ENCODE measurements around the gene SMC3. TPM values are rescaled to one million over a fixed set of nuclear protein-coding genes. Genes with fewer than 3 reads are reported as not detected.

Gene SMC3
- total RNA-seq, 2 experiments from 2014 or later, result 75.6 to 82.2 TPM

DNA sequence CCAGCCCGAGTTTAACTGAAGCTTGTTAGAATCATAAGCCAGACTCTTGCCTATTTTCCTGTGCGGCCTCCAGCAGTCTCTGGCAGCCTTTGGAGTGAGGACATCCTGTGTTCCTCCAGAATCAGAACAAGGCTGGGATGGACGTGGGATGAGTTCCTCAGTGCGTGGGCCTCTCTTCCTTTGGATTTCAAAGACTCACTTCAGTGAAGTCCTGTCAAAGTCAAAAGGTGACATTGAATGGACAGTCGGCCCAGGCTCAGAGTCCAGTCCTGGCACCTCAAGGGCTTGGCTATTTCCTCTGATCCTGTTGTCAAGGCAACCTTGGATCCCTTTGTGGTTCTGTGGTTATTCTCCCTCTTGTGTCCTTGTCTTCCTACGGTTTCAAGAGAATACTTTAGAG is 21.4 kb upstream of the SMC3 start:
- ChIA-PET POLR2A (interaction anchor here (1.0 to 1.4 kb wide), 4 partner anchors 47 to 241 kb away, joined by 4 to 5 read pairs (median 4); no protein-coding TSS in a partner anchor), CTCF (interaction anchor here (0.9 to 7.3 kb wide), 31 partner anchors 9 to 301 kb away, joined by 3 to 94 read pairs (median 6); partner anchors contain the start of gene SMNDC1)
- H3K27me3 Mint-ChIP-seq (ENCODE audit: low read depth), result peaks cover 14% of the 10 kb centered on the region
- no peak for ATAC-seq
- H3K4me1 Mint-ChIP-seq (ENCODE audit: low read depth), result peaks cover 13% of the 10 kb centered on the region
- no peak overlapping the region for H3K27ac Mint-ChIP-seq
- no peak for DNase-seq
- H3K9me3 Mint-ChIP-seq (ENCODE audit: insufficient read depth), result no peaks in the 10 kb centered on the region
- no peak overlapping the region for H3K4me3 Mint-ChIP-seq
- H3K36me3 Mint-ChIP-seq (ENCODE audit: low read depth), result no peaks in the 10 kb centered on the region

DNA sequence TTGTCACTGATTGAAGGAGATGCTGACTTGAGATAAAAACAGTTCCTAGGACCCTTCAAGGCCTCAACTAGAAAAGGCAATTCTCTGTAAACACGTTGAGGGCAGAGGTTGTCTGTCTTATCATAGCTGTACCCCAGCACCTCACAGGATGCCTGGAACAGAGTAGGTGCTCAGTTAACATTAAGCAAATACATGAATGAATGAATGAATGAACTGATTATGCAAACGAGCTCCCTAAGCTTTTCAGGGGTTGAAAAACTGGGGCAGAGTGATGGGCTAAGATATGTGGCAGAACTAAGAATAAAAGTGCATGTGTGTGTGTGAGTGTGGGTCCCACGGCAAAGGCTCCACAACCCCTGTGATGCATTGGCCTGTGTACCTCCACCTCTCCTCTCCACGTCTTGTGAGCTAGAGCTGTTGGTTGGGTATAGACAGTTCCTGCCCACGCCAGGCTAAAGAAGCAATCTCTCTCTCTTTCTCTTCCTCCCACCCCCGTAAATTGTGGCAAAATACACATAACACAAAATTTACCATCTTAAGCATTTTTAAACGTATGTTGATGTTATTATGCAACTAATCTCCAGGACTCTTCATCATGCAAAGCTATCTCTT is 20.9 kb upstream of the SMC3 start:
- ATAC-seq (peak; percentile 32), DNase-seq (peak; percentile 4)
- no peaks in the 10 kb centered on the region for H3K9me3 Mint-ChIP-seq (ENCODE audit: insufficient read depth)
- ChIA-PET CTCF (interaction anchor here (0.6 to 7.3 kb wide), 48 partner anchors 8 to 440 kb away, joined by 3 to 94 read pairs (median 4); partner anchors contain the start of gene SMNDC1), POLR2A (interaction anchor here (0.5 to 1.4 kb wide), 6 partner anchors 22 to 241 kb away, joined by 4 to 5 read pairs (median 4); no protein-coding TSS in a partner anchor)
- H3K36me3 Mint-ChIP-seq (ENCODE audit: low read depth), result no peaks in the 10 kb centered on the region
- no peak overlapping the region for H3K27ac Mint-ChIP-seq
- no peak overlapping the region for H3K4me3 Mint-ChIP-seq
- H3K27me3 Mint-ChIP-seq (ENCODE audit: low read depth), result peaks cover 18% of the 10 kb centered on the region
- H3K4me1 Mint-ChIP-seq (ENCODE audit: low read depth), result peaks cover 13% of the 10 kb centered on the region

DNA sequence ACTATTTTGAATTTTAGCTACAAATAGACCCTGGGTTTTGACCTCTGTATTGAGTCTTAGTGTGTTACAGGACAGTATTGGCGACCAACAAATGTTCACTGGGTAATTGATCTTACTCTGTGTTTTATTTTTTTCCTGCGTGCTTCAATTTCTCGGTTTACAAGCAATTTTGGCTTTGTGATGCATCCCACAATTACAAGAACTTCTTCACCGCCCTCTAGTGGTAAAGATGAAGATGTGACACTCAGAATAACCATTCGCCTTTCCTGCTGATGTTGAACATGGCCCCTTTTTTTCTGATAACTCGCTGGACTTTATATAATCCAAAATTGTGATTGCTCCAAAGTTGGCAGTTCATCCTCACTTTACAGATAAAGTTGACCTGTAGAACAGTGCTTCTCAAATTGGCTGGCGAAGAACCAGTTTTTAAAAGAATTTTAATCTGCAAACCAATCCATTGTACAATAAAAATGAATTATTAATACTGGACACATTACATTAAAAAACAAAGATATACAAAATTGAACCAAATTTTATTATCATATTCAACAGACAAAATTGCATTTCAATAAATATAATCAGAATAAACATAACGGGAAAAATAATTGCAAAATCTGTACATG is 20.2 kb upstream of the SMC3 start:
- H3K4me3 Mint-ChIP-seq, result no peak overlapping the region
- no peak overlapping the region for H3K27ac Mint-ChIP-seq
- CTCF ChIA-PET, result interaction anchor here (0.6 to 7.3 kb wide), 48 partner anchors 9 to 440 kb away, joined by 3 to 94 read pairs (median 4); partner anchors contain the start of gene SMNDC1
- POLR2A ChIA-PET, result interaction anchor here (0.5 to 1.2 kb wide), 5 partner anchors 21 to 242 kb away, joined by 4 to 5 read pairs (median 5); no protein-coding TSS in a partner anchor
- no peaks in the 10 kb centered on the region for H3K36me3 Mint-ChIP-seq (ENCODE audit: low read depth)
- peak; percentile 45 for DNase-seq
- peaks cover 13% of the 10 kb centered on the region for H3K4me1 Mint-ChIP-seq (ENCODE audit: low read depth)
- H3K9me3 Mint-ChIP-seq (ENCODE audit: insufficient read depth), result no peaks in the 10 kb centered on the region
- peak; percentile 76 for ATAC-seq
- H3K27me3 Mint-ChIP-seq (ENCODE audit: low read depth), result peaks cover 24% of the 10 kb centered on the region

DNA sequence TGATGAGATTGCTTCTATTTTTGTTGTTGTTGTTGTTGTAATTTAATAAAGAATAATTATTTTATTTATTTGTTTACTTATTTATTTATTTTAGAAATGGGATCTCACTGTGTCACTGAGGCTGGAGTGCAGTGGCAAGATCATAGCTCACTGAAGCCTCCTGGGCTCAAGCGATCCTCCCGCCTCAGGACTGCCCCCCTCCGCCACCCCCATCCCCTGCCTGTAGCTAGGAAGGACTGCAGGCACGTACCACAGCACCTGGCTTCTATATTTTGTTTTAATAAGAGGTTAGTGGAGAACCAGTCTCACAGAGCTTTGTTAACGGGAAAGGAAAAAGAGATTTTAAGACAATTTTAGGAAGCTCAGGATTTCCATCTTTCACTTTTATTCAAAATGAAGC is 19.5 kb upstream of the SMC3 start:
- DNase-seq, result no peak
- ChIA-PET CTCF (interaction anchor here (1.1 to 7.3 kb wide), 9 partner anchors 9 to 242 kb away, joined by 3 to 94 read pairs (median 5); partner anchors contain the start of gene SMNDC1), POLR2A (interaction anchor here (0.6 to 0.8 kb wide), 2 partner anchors 50 to 195 kb away, joined by 3 to 5 read pairs; no protein-coding TSS in a partner anchor)
- Mint-ChIP-seq H3K27me3 (ENCODE audit: low read depth) (peaks cover 31% of the 10 kb centered on the region), H3K4me3 (no peak overlapping the region), H3K9me3 (ENCODE audit: insufficient read depth) (no peaks in the 10 kb centered on the region), H3K36me3 (ENCODE audit: low read depth) (no peaks in the 10 kb centered on the region), H3K27ac (no peak overlapping the region), H3K4me1 (ENCODE audit: low read depth) (peaks cover 13% of the 10 kb centered on the region)
- no peak for ATAC-seq

DNA sequence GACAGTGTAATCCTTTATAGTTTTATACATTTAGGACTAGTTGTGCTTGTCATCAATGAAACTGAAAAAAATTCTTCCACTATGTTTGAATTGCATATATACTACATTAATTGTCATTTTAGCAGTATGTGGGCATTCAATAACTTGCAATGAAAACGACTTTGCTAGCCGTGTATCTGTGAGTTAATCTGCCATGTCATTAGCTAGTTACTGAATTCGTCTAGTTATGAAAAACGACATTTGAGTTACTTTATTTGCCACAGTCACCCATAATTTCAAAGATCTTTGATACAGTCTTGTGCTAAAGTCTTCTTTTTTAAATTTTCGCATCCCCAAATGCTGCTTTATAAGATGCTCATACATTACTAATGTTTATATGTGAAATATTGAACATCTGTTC is 18.3 kb upstream of the SMC3 start:
- Mint-ChIP-seq H3K4me1 (ENCODE audit: low read depth) (peaks cover 10% of the 10 kb centered on the region), H3K27me3 (ENCODE audit: low read depth) (peaks cover 34% of the 10 kb centered on the region), H3K4me3 (no peak overlapping the region), H3K36me3 (ENCODE audit: low read depth) (no peaks in the 10 kb centered on the region), H3K9me3 (ENCODE audit: insufficient read depth) (no peaks in the 10 kb centered on the region), H3K27ac (no peak overlapping the region)
- DNase-seq, result peak; percentile 3
- CTCF ChIA-PET, result interaction anchor here (0.5 to 7.3 kb wide), 12 partner anchors 10 to 353 kb away, joined by 3 to 94 read pairs (median 5); partner anchors contain the start of genes DUSP5 and SMNDC1
- no peak for ATAC-seq
- POLR2A ChIA-PET, result no interaction called here

DNA sequence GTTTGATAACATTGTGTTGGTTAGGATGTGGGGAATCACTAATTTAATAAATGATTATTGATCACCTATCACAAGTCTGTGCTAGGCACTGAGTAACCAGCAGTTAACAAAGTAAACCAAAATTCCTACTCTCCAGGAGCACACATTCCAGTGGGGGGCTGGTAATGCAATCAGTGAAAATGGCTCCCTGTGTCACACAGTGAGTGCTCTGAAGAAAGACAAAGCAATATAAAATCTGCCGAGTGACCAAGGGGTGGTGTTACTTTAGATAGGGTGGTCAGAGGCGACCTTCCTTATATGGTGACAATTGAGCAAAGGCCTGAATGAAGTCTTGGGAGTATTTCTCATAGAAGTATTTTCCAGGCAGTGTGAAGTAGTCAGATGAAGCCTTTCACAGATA is 13.6 kb upstream of the SMC3 start:
- no peaks in the 10 kb centered on the region for H3K9me3 Mint-ChIP-seq (ENCODE audit: insufficient read depth)
- ATAC-seq (no peak), DNase-seq (no peak)
- CTCF ChIA-PET, result interaction anchor here (1.2 kb wide), 1 partner anchor 244 kb away, joined by 4 read pairs; no protein-coding TSS in a partner anchor
- H3K4me3 Mint-ChIP-seq, result no peak overlapping the region
- no peak overlapping the region for H3K27ac Mint-ChIP-seq
- peaks cover 49% of the 10 kb centered on the region for H3K27me3 Mint-ChIP-seq (ENCODE audit: low read depth)
- H3K36me3 Mint-ChIP-seq (ENCODE audit: low read depth), result no peaks in the 10 kb centered on the region
- POLR2A ChIA-PET, result no interaction called here
- H3K4me1 Mint-ChIP-seq (ENCODE audit: low read depth), result peaks cover 4% of the 10 kb centered on the region

DNA sequence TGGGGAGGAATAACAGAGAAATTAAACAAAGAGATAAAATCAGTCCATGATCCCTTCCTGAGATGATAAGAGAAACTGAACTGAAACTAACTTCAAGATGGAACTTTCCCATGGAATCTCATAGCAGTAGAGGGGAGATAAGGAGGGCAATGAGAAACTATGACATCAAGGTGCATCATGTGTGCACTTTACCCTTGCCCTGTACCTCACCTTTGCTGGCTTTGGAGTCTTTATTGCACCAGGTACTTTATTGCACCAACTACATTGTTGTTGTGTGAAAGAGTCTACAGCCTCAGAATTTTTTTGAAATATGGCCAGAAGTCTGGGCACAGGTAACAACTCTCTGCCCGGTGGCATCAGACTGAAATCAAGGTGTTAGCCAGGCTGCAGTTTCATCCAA is 11.2 kb upstream of the SMC3 start:
- peaks cover 4% of the 10 kb centered on the region for H3K4me1 Mint-ChIP-seq (ENCODE audit: low read depth)
- no peaks in the 10 kb centered on the region for H3K36me3 Mint-ChIP-seq (ENCODE audit: low read depth)
- H3K4me3 Mint-ChIP-seq, result no peak overlapping the region
- H3K9me3 Mint-ChIP-seq (ENCODE audit: insufficient read depth), result no peaks in the 10 kb centered on the region
- H3K27me3 Mint-ChIP-seq (ENCODE audit: low read depth), result peaks cover 50% of the 10 kb centered on the region
- DNase-seq (no peak), ATAC-seq (no peak)
- POLR2A ChIA-PET, result no interaction called here
- CTCF ChIA-PET, result no interaction called here
- H3K27ac Mint-ChIP-seq, result no peak overlapping the region

DNA sequence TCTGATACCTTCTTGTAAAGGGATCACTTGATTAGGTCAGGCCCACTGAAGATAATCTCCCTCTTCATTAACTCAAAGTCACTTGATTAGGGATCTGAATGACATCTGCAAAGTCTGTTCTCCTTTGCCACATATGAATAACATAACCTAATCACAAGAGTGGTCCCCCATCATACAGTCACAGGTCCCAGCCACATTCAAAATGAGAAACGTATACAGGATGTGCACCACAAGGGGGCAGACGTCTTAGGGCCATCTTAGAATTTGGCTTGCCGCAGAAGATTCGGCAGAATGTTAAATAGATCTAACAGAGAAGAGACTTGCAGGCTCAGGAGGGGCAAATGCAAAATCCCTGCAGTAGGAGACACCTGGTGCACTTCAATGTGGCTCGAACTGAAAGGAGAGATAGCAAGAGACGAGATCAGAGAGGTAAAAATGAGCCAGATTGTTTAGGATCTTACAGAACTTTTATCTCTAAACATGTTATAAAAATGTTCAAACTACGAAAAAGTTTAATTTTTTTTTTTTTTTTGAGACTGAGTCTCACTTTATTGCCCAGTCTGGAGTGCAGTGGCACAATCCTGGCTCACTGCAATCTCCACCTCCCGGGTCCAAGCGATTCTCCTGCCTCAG is 10.4 kb upstream of the SMC3 start:
- Mint-ChIP-seq H3K27ac (no peak overlapping the region), H3K4me1 (ENCODE audit: low read depth) (peaks cover 4% of the 10 kb centered on the region), H3K36me3 (ENCODE audit: low read depth) (no peaks in the 10 kb centered on the region), H3K27me3 (ENCODE audit: low read depth) (peaks cover 44% of the 10 kb centered on the region), H3K9me3 (ENCODE audit: insufficient read depth) (no peaks in the 10 kb centered on the region), H3K4me3 (no peak overlapping the region)
- DNase-seq (peak; percentile 83), ATAC-seq (peak; percentile 95)
- CTCF ChIA-PET, result interaction anchor here (0.6 to 3.5 kb wide), 9 partner anchors 8 to 230 kb away, joined by 3 to 13 read pairs (median 3); no protein-coding TSS in a partner anchor
- POLR2A ChIA-PET, result no interaction called here

DNA sequence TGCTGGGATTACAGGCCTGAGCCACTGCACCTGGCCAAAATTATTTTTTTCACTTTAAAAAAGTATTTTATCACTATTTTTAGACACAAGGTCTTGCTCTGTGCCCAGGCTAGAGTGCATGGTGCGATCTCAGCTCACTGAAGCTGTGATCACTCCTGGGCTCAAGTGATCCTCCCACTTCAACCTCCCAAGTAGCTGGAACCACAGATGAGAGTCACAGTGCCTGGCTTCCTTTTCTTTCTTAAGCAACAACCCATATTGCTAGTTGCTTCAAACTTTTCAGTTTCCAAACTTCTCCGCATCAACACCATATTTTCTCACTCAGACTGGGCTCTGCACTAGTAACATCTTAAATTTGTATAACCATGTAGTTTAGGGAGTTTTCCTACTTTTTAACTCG is 9.5 kb upstream of the SMC3 start:
- ChIA-PET CTCF (interaction anchor here (0.6 to 3.5 kb wide), 12 partner anchors 7 to 253 kb away, joined by 3 to 13 read pairs (median 4); partner anchors contain the start of gene SMNDC1), POLR2A (interaction anchor here (1.2 kb wide), 1 partner anchor 16 kb away, joined by 3 read pairs; no protein-coding TSS in a partner anchor)
- Mint-ChIP-seq H3K27ac (no peak overlapping the region), H3K4me1 (ENCODE audit: low read depth) (peaks cover 4% of the 10 kb centered on the region), H3K36me3 (ENCODE audit: low read depth) (no peaks in the 10 kb centered on the region), H3K9me3 (ENCODE audit: insufficient read depth) (no peaks in the 10 kb centered on the region), H3K27me3 (ENCODE audit: low read depth) (peaks cover 41% of the 10 kb centered on the region), H3K4me3 (no peak overlapping the region)
- DNase-seq, result no peak
- no peak for ATAC-seq

DNA sequence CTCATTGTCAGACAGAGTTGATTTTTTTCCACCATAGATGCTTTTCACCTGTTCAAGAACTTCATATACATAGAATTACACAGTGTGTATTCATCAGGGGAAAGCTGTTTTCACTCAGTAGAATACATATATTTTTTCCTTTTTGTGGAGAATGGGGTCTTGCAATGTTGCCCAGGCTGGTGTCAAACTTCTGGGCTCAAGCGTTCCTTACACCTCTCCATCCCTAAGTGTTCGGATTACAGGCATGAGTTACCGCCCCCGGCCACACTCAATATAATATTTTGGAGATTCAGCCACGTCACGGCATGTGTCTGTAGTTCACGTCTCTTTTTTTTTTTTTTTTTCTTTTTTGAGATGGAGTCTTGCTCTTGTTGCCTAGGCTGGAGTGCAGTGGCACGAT is 7.5 kb upstream of the SMC3 start:
- DNase-seq (no peak), ATAC-seq (no peak)
- POLR2A ChIA-PET, result interaction anchor here (0.7 kb wide), 1 partner anchor 14 kb away, joined by 3 read pairs; no protein-coding TSS in a partner anchor
- Mint-ChIP-seq H3K27ac (no peak overlapping the region), H3K9me3 (ENCODE audit: insufficient read depth) (no peaks in the 10 kb centered on the region), H3K4me3 (no peak overlapping the region), H3K27me3 (ENCODE audit: low read depth) (peaks cover 46% of the 10 kb centered on the region), H3K36me3 (ENCODE audit: low read depth) (no peaks in the 10 kb centered on the region), H3K4me1 (ENCODE audit: low read depth) (peaks cover 4% of the 10 kb centered on the region)
- CTCF ChIA-PET, result interaction anchor here (0.8 to 3.5 kb wide), 8 partner anchors 11 to 254 kb away, joined by 3 to 13 read pairs (median 3); no protein-coding TSS in a partner anchor

DNA sequence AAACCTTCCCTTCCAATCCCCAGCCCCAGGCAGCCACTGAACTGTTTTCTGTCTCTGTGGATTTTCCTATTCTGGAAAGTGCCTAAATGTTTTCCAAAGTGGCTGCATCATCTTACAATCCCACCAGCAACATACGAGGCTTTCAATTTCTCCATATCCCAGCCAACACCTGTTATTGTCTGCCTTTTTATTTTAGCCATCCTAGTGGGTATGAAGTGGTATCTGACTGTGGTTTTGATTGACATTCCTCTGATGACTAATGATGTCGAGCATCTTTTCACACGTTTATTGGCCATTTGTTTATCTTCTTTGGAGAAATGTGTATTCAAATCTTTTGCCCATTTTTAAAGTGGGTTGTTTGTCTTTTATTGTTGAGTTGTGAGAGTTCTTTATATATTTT is 6.2 kb upstream of the SMC3 start:
- no peak for DNase-seq
- ChIA-PET POLR2A (no interaction called here), CTCF (interaction anchor here (0.6 to 1.6 kb wide), 4 partner anchors 12 to 256 kb away, joined by 3 to 10 read pairs (median 5); no protein-coding TSS in a partner anchor)
- Mint-ChIP-seq H3K4me3 (no peak overlapping the region), H3K27ac (no peak overlapping the region), H3K27me3 (ENCODE audit: low read depth) (peaks cover 40% of the 10 kb centered on the region), H3K9me3 (ENCODE audit: insufficient read depth) (no peaks in the 10 kb centered on the region), H3K36me3 (ENCODE audit: low read depth) (no peaks in the 10 kb centered on the region), H3K4me1 (ENCODE audit: low read depth) (peaks cover 4% of the 10 kb centered on the region)
- no peak for ATAC-seq

Measured in activated CD8-positive, alpha-beta T cell treated with anti-CD3 and anti-CD28 coated beads, Interleukin-2, amount 10 ng/mL, durations not matched to agents 7 days and 5 days (primary cell).